WERI-Rb-1 (cell line): ENCODE data around the gene MYCBPAP.

ENCODE experiments used
- DNase-seq: peaks from one replicate; pipeline ENCODE4 v3.0.0-alpha.2; 2020
- H3K27ac ChIP-seq: fragments of 250-450 bp; sonication (Bioruptor Pico); 2 replicates; pipeline ENCODE4 v1.5.1; 2020; ENCODE audit warnings: mild to moderate bottlenecking, moderate library complexity
- H3K27me3 ChIP-seq: fragments of 250-450 bp; sonication (Bioruptor Pico); 2 replicates; pipeline ENCODE4 v1.5.1; 2021; ENCODE audit warnings: mild to moderate bottlenecking, low read depth, moderate library complexity; ENCODE audit not compliant: insufficient read depth, severe bottlenecking
- H3K36me3 ChIP-seq: fragments of 250-450 bp; sonication (Bioruptor Pico); 2 replicates; pipeline ENCODE4 v1.5.1; 2020; ENCODE audit warnings: mild to moderate bottlenecking, moderate library complexity
- H3K4me3 ChIP-seq: 2 replicates; pipeline ENCODE4 v1.5.1; 2011; ENCODE audit warnings: low read depth, mild to moderate bottlenecking, control low read depth, low read length
- H3K9me3 ChIP-seq: fragments of 250-450 bp; sonication (Bioruptor Pico); 2 replicates; pipeline ENCODE4 v1.5.1; 2021; ENCODE audit warnings: mild to moderate bottlenecking, moderate library complexity; ENCODE audit not compliant: severe bottlenecking
- TF ChIP-seq, protein P1 (sequence below): IDR thresholded peaks from 2 replicates; pipeline ENCODE4 v1.5.1; 2011; ENCODE audit warnings: low read depth, mild to moderate bottlenecking, control low read depth, inconsistent platforms, low read length

MYCBPAP gene

DNA sequence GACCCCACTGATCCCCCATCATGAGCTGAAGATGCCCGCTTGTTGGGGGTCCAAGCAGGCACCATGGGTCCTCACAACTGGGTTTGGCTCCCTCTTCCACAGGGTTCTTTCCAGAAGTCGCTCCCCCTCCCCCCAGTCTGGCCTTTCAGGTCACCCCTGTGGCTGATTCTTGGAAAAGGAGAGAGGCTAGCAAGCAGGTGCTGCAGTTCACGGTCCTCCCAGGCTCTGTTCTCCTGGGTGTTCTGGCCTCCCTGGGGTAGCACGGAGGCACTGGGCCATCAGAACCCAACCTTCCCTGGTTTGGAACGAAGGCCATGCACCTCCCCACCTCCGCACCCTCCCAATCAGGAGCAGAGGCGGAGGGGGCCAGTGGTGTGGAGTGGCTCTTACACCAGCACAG lies 71.2 kb downstream of the MYCBPAP start:
- Histone ChIP-seq H3K9me3 (no peaks in the 10 kb centered on the region), H3K36me3 (peaks cover 94% of the 10 kb centered on the region), H3K4me3 (no peak overlapping the region), H3K27ac (peak overlapping the region; percentile 46), H3K27me3 (no peaks in the 10 kb centered on the region)
- TF ChIP-seq, protein P1, sequence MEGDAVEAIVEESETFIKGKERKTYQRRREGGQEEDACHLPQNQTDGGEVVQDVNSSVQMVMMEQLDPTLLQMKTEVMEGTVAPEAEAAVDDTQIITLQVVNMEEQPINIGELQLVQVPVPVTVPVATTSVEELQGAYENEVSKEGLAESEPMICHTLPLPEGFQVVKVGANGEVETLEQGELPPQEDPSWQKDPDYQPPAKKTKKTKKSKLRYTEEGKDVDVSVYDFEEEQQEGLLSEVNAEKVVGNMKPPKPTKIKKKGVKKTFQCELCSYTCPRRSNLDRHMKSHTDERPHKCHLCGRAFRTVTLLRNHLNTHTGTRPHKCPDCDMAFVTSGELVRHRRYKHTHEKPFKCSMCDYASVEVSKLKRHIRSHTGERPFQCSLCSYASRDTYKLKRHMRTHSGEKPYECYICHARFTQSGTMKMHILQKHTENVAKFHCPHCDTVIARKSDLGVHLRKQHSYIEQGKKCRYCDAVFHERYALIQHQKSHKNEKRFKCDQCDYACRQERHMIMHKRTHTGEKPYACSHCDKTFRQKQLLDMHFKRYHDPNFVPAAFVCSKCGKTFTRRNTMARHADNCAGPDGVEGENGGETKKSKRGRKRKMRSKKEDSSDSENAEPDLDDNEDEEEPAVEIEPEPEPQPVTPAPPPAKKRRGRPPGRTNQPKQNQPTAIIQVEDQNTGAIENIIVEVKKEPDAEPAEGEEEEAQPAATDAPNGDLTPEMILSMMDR: no peak
- no peak for DNase-seq

DNA sequence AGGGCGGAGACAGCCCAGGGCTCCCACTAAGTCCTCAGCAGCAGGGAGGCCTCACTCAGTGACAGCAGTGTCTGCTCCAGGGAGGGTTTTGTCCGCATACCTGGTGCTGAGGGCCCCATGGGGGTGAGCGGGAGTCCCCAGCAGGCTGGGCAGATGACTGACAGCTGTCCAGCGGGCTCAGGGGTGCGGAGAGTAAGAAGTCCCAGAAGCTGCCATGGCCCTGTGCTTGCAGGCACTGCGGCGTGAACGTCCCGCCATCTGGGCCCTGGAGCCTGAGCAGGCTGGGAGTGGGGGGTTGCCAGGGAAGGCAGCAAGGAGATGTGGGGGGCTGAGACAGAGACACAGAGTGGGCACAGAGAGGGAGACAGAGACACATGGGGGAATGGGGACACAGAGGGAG lies 72.4 kb downstream of the MYCBPAP start:
- no peak for DNase-seq
- H3K36me3 ChIP-seq: peaks cover 91% of the 10 kb centered on the region
- H3K9me3 ChIP-seq: no peaks in the 10 kb centered on the region
- no peak overlapping the region for H3K4me3 ChIP-seq
- H3K27me3 ChIP-seq: no peaks in the 10 kb centered on the region
- peak overlapping the region; percentile 46 for H3K27ac ChIP-seq
- TF ChIP-seq, protein P1: no peak
